ENCODE measurements around the gene CA7.

DNA sequence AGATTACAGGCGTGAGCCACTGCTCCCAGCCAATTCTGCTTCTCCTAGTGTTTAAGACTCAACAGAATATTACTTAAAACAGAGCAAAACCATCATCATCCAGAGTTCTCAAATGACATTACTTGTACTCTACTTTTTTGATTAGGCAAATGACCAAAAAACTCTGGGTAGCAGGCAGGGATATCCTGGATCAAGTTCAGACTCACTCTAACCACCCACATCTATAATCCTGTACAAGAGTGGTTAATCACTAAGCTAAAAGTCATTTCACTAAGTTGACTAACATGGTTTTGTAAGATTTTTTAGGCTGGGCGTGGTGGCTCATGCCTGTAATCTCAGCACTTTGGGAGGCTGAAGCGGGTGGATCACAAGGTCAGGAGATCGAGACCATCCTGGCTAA lies 20.2 kb upstream of the CA7 start:
- TF ChIP-seq, protein P1, sequence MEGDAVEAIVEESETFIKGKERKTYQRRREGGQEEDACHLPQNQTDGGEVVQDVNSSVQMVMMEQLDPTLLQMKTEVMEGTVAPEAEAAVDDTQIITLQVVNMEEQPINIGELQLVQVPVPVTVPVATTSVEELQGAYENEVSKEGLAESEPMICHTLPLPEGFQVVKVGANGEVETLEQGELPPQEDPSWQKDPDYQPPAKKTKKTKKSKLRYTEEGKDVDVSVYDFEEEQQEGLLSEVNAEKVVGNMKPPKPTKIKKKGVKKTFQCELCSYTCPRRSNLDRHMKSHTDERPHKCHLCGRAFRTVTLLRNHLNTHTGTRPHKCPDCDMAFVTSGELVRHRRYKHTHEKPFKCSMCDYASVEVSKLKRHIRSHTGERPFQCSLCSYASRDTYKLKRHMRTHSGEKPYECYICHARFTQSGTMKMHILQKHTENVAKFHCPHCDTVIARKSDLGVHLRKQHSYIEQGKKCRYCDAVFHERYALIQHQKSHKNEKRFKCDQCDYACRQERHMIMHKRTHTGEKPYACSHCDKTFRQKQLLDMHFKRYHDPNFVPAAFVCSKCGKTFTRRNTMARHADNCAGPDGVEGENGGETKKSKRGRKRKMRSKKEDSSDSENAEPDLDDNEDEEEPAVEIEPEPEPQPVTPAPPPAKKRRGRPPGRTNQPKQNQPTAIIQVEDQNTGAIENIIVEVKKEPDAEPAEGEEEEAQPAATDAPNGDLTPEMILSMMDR (IDR thresholded peaks at IDR 0.05; ENCODE audit: extremely low read depth in 1 of 2, insufficient read depth in 1 of 2, low read depth in 1 of 2, low read length in 2 of 2), result no peak
- TF ChIP-seq POLR2A (IDR thresholded peaks at IDR 0.05; ENCODE audit: low read depth, low read length) (no peak), POLR2AphosphoS5 (IDR thresholded peaks at IDR 0.05; ENCODE audit: insufficient read depth, low read depth, low read length) (no peak), FOS (IDR thresholded peaks at IDR 0.05; ENCODE audit: borderline replicate concordance, insufficient read depth, low read length) (no peak), MYC (IDR thresholded peaks at IDR 0.05; ENCODE audit: low read depth, low read length) (no peak), EZH2 (IDR thresholded peaks at IDR 0.05; ENCODE audit: borderline replicate concordance, low read depth, low read length, severe bottlenecking) (no peak), JUN (IDR thresholded peaks at IDR 0.05; ENCODE audit: borderline replicate concordance, insufficient read depth, insufficient read length, low read depth) (no peak), GATA2 (IDR thresholded peaks at IDR 0.05; ENCODE audit: insufficient read depth, insufficient read length, low read depth, low read length) (no peak)
- TF ChIP-seq, protein P2, sequence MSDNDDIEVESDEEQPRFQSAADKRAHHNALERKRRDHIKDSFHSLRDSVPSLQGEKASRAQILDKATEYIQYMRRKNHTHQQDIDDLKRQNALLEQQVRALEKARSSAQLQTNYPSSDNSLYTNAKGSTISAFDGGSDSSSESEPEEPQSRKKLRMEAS (IDR thresholded peaks at IDR 0.05; ENCODE audit: insufficient read depth, insufficient read length), result no peak
